A549 (cell line): Measurements from ENCODE around the gene RNF130. TPM values are rescaled to one million over a fixed set of nuclear protein-coding genes. Genes with fewer than 3 reads are reported as not detected.

ENCODE experiments used
- CBX8 ChIP-seq: fragments of 200-600 bp; sonication (generic); IDR thresholded peaks from 2 replicates; pipeline ENCODE4 v1.6.1; 2016
- EHF ChIP-seq: fragments of 250-450 bp; sonication (Bioruptor Pico); IDR thresholded peaks from 2 replicates; pipeline ENCODE4 v1.5.0; 2020; ENCODE audit warnings: mild to moderate bottlenecking
- FOSB ChIP-seq: fragments of 250-450 bp; sonication (Bioruptor Pico); IDR thresholded peaks from 2 replicates; pipeline ENCODE4 v1.5.0; 2020; ENCODE audit warnings: mild to moderate bottlenecking, moderate library complexity
- FOSL2 ChIP-seq, 2 experiments: fragments of 450-650 bp in 1 of 2; fragments of >200 bp in 1 of 2; sonication (Bioruptor Twin) in 1 of 2; formaldehyde crosslinking; IDR thresholded peaks; 2 replicates each; pipeline versions ENCODE4 v1.5.0 to v1.6.1; 2016 to 2020; ENCODE audit warnings: mild to moderate bottlenecking in 1 of 2, moderate library complexity in 1 of 2
- HEYL ChIP-seq: fragments of 250-450 bp; sonication (Bioruptor Pico); IDR thresholded peaks from 2 replicates; pipeline ENCODE4 v1.8.0; 2021; ENCODE audit warnings: mild to moderate bottlenecking, moderate library complexity
- HMGXB4 ChIP-seq: fragments of 250-450 bp; sonication (Bioruptor Pico); IDR thresholded peaks from 2 replicates; pipeline ENCODE4 v1.5.0; 2021; ENCODE audit warnings: mild to moderate bottlenecking, moderate library complexity, borderline replicate concordance
- HOXB5 ChIP-seq: fragments of 250-450 bp; sonication (Bioruptor Pico); IDR thresholded peaks from 2 replicates; pipeline ENCODE4 v1.5.0; 2020; ENCODE audit warnings: mild to moderate bottlenecking, moderate library complexity
- JUN ChIP-seq, 2 experiments: fragments of >200 bp; sonication (Bioruptor Twin); formaldehyde crosslinking; IDR thresholded peaks; 2 replicates in 1 of 2; 3 replicates in 1 of 2; pipeline ENCODE4 v1.6.1; 2016 to 2017
- KDM1A ChIP-seq: fragments of 200-600 bp; sonication (generic); IDR thresholded peaks from 2 replicates; pipeline ENCODE4 v1.6.1; 2016; ENCODE audit warnings: low read depth, mild to moderate bottlenecking
- KDM5A ChIP-seq: fragments of 200-600 bp; sonication (generic); IDR thresholded peaks from 2 replicates; pipeline ENCODE4 v1.6.1; 2016; ENCODE audit warnings: antibody characterized with exemption, mild to moderate bottlenecking
- MAFK ChIP-seq: fragments of 450-650 bp; IDR thresholded peaks from 2 replicates; pipeline ENCODE4 v1.6.1; 2014; ENCODE audit not compliant: partially characterized antibody
- MAZ ChIP-seq: fragments of 150-350 bp; IDR thresholded peaks from 2 replicates; pipeline ENCODE4 v1.6.1; 2014; ENCODE audit warnings: antibody characterized with exemption, low read depth, low read length, borderline replicate concordance
- MYC ChIP-seq: IDR thresholded peaks from 2 replicates; pipeline ENCODE4 v1.6.1; 2012; ENCODE audit warnings: mild to moderate bottlenecking, inconsistent platforms, low read length, improper control_type of control experiment, borderline replicate concordance
- NR3C1 ChIP-seq: fragments of >200 bp; sonication (Bioruptor Twin); formaldehyde crosslinking; IDR thresholded peaks from 3 replicates; pipeline ENCODE4 v1.6.1; 2017
- POLR2AphosphoS2 ChIP-seq: conservative IDR thresholded peaks from 2 replicates; pipeline ENCODE4 v1.6.1; 2012; ENCODE audit warnings: low read length, improper control_type of control experiment, inconsistent platforms
- RAD21 ChIP-seq, 2 experiments: fragments of >200 bp in 1 of 2; sonication (Bioruptor Twin) in 1 of 2; formaldehyde crosslinking in 1 of 2; IDR thresholded peaks in 1 of 2; conservative IDR thresholded peaks in 1 of 2; 2 replicates in 1 of 2; 3 replicates in 1 of 2; pipeline ENCODE4 v1.6.1; 2012 to 2018; ENCODE audit warnings: inconsistent platforms in 1 of 2
- RCOR1 ChIP-seq: fragments of 150-350 bp; IDR thresholded peaks from 2 replicates; pipeline ENCODE4 v1.6.1; 2014; ENCODE audit warnings: antibody characterized with exemption, low read length, low read depth
- RFX5 ChIP-seq: fragments of 450-650 bp; IDR thresholded peaks from 2 replicates; pipeline ENCODE4 v1.7.1; 2014; ENCODE audit warnings: antibody characterized with exemption, mild to moderate bottlenecking, moderate library complexity
- RNF2 ChIP-seq: fragments of 200-600 bp; sonication (generic); IDR thresholded peaks from 2 replicates; pipeline ENCODE4 v1.6.1; 2016; ENCODE audit warnings: low read depth, mild to moderate bottlenecking, antibody characterized with exemption, moderate library complexity, borderline replicate concordance
- SREBF2 ChIP-seq: fragments of 450-650 bp; IDR thresholded peaks from 2 replicates; pipeline ENCODE4 v1.6.1; 2014; ENCODE audit warnings: mild to moderate bottlenecking, moderate library complexity
- TFCP2L1 ChIP-seq: fragments of 250-450 bp; sonication (Bioruptor Pico); IDR thresholded peaks from 2 replicates; pipeline ENCODE4 v1.5.0; 2021; ENCODE audit warnings: mild to moderate bottlenecking
- ZC3H11A ChIP-seq: fragments of 450-650 bp; IDR thresholded peaks from 2 replicates; pipeline ENCODE4 v1.6.1; 2014; ENCODE audit warnings: antibody characterized with exemption, mild to moderate bottlenecking
- ZFP36 ChIP-seq: fragments of 450-650 bp; IDR thresholded peaks from 2 replicates; pipeline ENCODE4 v1.6.1; 2014; ENCODE audit warnings: borderline replicate concordance; ENCODE audit not compliant: partially characterized antibody
- ZNF302 ChIP-seq: fragments of 250-450 bp; sonication (Bioruptor Pico); IDR thresholded peaks from 2 replicates; pipeline ENCODE4 v1.9.0; 2021; ENCODE audit warnings: inconsistent platforms, mild to moderate bottlenecking, moderate library complexity
- ZSCAN20 ChIP-seq: fragments of 250-450 bp; sonication (Bioruptor Pico); IDR thresholded peaks from 2 replicates; pipeline ENCODE4 v1.8.0; 2022; ENCODE audit warnings: mild to moderate bottlenecking, moderate library complexity
- polyA plus RNA-seq, 4 experiments: library from polyadenylated mRNA; depleted of rRNA in 3 of 4; stranded (reverse); fragments of >200 nt; fragmentation: RNase III in 1 of 4; extraction: RNeasy Plus Mini Kit Qiagen cat#74134 plus additional on column Dnase treatment in 1 of 4; gene quantifications; 2 replicates in 3 of 4; 3 replicates in 1 of 4; pipeline ENCODE4 v1.2.3, GENCODE V29; 2011 to 2017
- TF ChIP-seq, protein P1 (sequence below): IDR thresholded peaks from 2 replicates; pipeline ENCODE4 v1.6.1; 2012; ENCODE audit warnings: low read depth, borderline replicate concordance
- TF ChIP-seq, protein P2 (sequence below): IDR thresholded peaks from 2 replicates; pipeline ENCODE4 v1.6.1; 2012
- TF ChIP-seq, protein P3 (sequence below): fragments of >200 bp; sonication (Bioruptor Twin); formaldehyde crosslinking; IDR thresholded peaks from 2 replicates; pipeline ENCODE4 v1.6.1; 2016

Gene RNF130
- polyA plus RNA-seq, 2 of the 4 experiments (the other 2 are of a cell fraction) = 33.3 to 50.1 TPM

DNA sequence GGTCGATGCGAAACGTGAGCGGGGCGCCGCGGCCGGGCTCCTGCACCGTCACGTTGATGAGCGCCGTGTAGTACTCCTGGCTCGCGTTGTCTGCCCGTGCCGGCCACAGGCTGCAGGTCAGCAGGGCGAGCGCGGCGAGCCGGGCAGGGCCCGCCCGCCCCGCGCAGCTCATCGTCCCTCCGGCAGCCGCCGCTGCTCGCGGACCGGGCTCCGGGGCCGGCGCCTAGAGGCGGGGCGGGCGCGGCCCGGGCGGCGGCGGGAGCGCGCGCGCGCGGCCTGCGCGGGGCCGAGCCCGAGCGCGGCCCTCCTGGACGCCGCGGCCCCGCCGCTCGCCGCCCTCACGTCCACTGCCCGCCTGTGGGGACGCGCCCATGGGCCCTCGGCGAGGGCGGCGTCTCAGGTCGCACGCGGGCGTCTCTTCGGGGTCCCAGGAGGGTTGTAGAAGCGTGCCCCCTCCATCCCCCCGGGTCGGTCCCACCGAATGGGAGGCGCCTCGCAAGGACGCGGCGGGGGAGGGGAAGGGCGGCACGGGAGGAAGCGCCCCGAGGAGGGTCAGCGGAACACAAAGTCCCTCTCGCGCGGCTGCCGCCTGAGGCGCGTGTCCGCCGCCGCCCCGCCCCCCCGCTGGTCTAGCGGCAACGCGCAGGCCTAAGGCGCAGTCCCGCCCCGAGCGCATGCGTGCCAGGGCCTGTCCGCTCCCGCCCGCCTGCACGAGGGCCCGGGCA is at the start of gene RNF130 (continued):
- TF ChIP-seq JUN (IDR thresholded peaks at IDR 0.05) (peak; percentile 27 to 86; a peak in 4 of 5 replicates), MYC (peak; percentile 84; the same call in 1 of the 2 replicates), HOXB5 (peak; percentile 94), ZC3H11A (no peak), RAD21 (conservative IDR thresholded peaks at IDR 0.05 in 1 of 2, IDR thresholded peaks at IDR 0.05 in 1 of 2) (no peak), EHF (CRISPR knock-in tag) (no peak; the same call in 1 of the 2 replicates), NR3C1 (no peak), MAFK (no peak), CBX8 (no peak), RNF2 (no peak), KDM5A (no peak), HEYL (peak; percentile 56; the same call in 1 of the 2 replicates), HMGXB4 (0 out of 2 replicates have a peak, but pooled peaks have one; percentile 21), RFX5 (no peak), SREBF2 (no peak), MAZ (peak; percentile 59; the same call in 1 of the 2 replicates), ZSCAN20 (peak; percentile 80; the same call in 1 of the 2 replicates), ZFP36 (no peak), ZNF302 (CRISPR knock-in tag) (no peak), KDM1A (no peak), POLR2AphosphoS2 (no peak), RCOR1 (no peak), FOSL2 (IDR thresholded peaks at IDR 0.05) (no peak), FOSL2 (CRISPR knock-in tag; IDR thresholded peaks at IDR 0.05) (no peak), FOSB (no peak), TFCP2L1 (CRISPR knock-in tag) (0 out of 2 replicates have a peak, but pooled peaks have one; percentile 44)
- TF ChIP-seq, protein P1, sequence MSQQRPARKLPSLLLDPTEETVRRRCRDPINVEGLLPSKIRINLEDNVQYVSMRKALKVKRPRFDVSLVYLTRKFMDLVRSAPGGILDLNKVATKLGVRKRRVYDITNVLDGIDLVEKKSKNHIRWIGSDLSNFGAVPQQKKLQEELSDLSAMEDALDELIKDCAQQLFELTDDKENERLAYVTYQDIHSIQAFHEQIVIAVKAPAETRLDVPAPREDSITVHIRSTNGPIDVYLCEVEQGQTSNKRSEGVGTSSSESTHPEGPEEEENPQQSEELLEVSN = peak; percentile 100; the same call in 1 of the 2 replicates
- TF ChIP-seq, protein P2, sequence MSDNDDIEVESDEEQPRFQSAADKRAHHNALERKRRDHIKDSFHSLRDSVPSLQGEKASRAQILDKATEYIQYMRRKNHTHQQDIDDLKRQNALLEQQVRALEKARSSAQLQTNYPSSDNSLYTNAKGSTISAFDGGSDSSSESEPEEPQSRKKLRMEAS = peak; percentile 100
- TF ChIP-seq, protein P3, sequence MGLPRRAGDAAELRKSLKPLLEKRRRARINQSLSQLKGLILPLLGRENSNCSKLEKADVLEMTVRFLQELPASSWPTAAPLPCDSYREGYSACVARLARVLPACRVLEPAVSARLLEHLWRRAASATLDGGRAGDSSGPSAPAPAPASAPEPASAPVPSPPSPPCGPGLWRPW = no peak
